CD4-positive, alpha-beta T cell (primary cell): ENCODE data around the gene DTNBP1. TPM values are rescaled to one million over a fixed set of nuclear protein-coding genes. Genes with fewer than 3 reads are reported as not detected.

Experiments used
- ATAC-seq: fragments of 200-7000 bp; cut with Tn5 transposase; one replicate; pipeline ENCODE4 v1.10.0; 2022; ENCODE audit warnings: mild to moderate bottlenecking; ENCODE audit not compliant: poor library complexity
- CTCF ChIA-PET: fragments of 350-600 bp; sonication (Branson Sonifier 250); formaldehyde crosslinking; loops from one replicate; lab custom pipeline; 2021; ENCODE audit warnings: antibody characterized with exemption, inconsistent platforms; lab: Charles Lee
- POLR2A ChIA-PET: fragments of 350-600 bp; sonication (Branson Sonifier 250); formaldehyde crosslinking; loops from one replicate; lab custom pipeline; 2021; ENCODE audit warnings: antibody characterized with exemption, inconsistent platforms; lab: Charles Lee
- DNase-seq, 14 experiments: peaks; one replicate each; pipeline ENCODE4 v3.0.0-alpha.2; 2013 to 2020; ENCODE audit warnings: mixed read lengths in 2 of 14
- H3K27ac ChIP-seq, 2 donors: one replicate each; pipeline versions ENCODE4 v1.5.1 to v1.7.0; 2013; ENCODE audit warnings: low read length in 2 of 2, low read depth in 1 of 2, mild to moderate bottlenecking in 1 of 2
- H3K27me3 ChIP-seq, 2 experiments: 1 replicate in 1 of 2; 2 replicates in 1 of 2; pipeline versions ENCODE4 v1.6.1 to v1.7.0; 2013; ENCODE audit warnings: low read length in 2 of 2, control low read depth in 1 of 2, mild to moderate bottlenecking in 1 of 2, moderate library complexity in 1 of 2; ENCODE audit not compliant: insufficient read depth in 2 of 2, control insufficient read depth in 1 of 2
- H3K36me3 ChIP-seq: one replicate; pipeline ENCODE4 v1.6.1; 2013; ENCODE audit warnings: low read length, control low read depth; ENCODE audit not compliant: insufficient read depth
- H3K4me1 ChIP-seq: one replicate; pipeline ENCODE4 v1.6.1; 2013; ENCODE audit warnings: low read length, control low read depth; ENCODE audit not compliant: insufficient read depth
- H3K4me3 ChIP-seq: one replicate; pipeline ENCODE4 v1.5.1; 2013; ENCODE audit warnings: mild to moderate bottlenecking, low read length, moderate library complexity
- H3K9me3 ChIP-seq, 2 experiments: 1 replicate in 1 of 2; 2 replicates in 1 of 2; pipeline versions ENCODE4 v1.6.1 to v1.7.0; 2013; ENCODE audit warnings: low read length in 2 of 2, mild to moderate bottlenecking in 2 of 2, control low read depth in 1 of 2, moderate library complexity in 1 of 2; ENCODE audit not compliant: control insufficient read depth in 1 of 2, insufficient read depth in 1 of 2
- H3K27ac Mint-ChIP-seq: one replicate; pipeline ENCODE4 v1.8.0; 2020; ENCODE audit warnings: mixed read lengths
- H3K27me3 Mint-ChIP-seq: one replicate; pipeline ENCODE4 v1.8.0; 2021; ENCODE audit warnings: mixed read lengths
- H3K36me3 Mint-ChIP-seq: one replicate; pipeline ENCODE4 v1.8.0; 2021; ENCODE audit warnings: low read depth, mixed read lengths
- H3K4me1 Mint-ChIP-seq: one replicate; pipeline ENCODE4 v1.8.0; 2021; ENCODE audit warnings: low read depth, mixed read lengths
- H3K4me3 Mint-ChIP-seq: one replicate; pipeline ENCODE4 v1.8.0; 2020; ENCODE audit warnings: mild to moderate bottlenecking, mixed read lengths
- H3K9me3 Mint-ChIP-seq: one replicate; pipeline ENCODE4 v1.8.0; 2020; ENCODE audit warnings: mixed read lengths
- intact Hi-C, 2 experiments: fragments of 100-400 bp; cut with DNase I in 1 of 2; cut with micrococcal nuclease in 1 of 2; formaldehyde crosslinking; loops; one replicate each; pipeline versions ENCODE4 v1.15.1 to v1.9.0; 2023 to 2025; cut with DNase I, micrococcal nuclease
- total RNA-seq, 174 experiments: library from RNA in 2 of 174; stranded (reverse) in 2 of 174; gene quantifications; one replicate each; pipeline ENCODE4 v1.2.3 and lab custom pipeline; 2021 to 2026
- TF ChIP-seq, protein P1 (sequence below): fragments of 200-600 bp; IDR thresholded peaks from one replicate; pipeline ENCODE4 v1.8.0; 2022; ENCODE audit warnings: antibody characterized with exemption, mild to moderate bottlenecking

DTNBP1 gene
- total RNA-seq, 2 experiments from 2014 or later = 14.5 to 14.7 TPM

GRCh38 chr6:15499591-15499990 is 163.2 kb downstream of the DTNBP1 start:
- ATAC-seq (no peak), DNase-seq (no peak)
- H3K36me3 ChIP-seq = peaks cover 80% of the 10 kb centered on the region
- no peaks in the 10 kb centered on the region for H3K9me3 ChIP-seq
- H3K4me1 ChIP-seq = no peaks in the 10 kb centered on the region
- ChIA-PET POLR2A (no interaction called here), CTCF (no interaction called here)
- Mint-ChIP-seq H3K9me3 (no peaks in the 10 kb centered on the region), H3K27me3 (no peaks in the 10 kb centered on the region), H3K36me3 (peaks cover 84% of the 10 kb centered on the region), H3K4me1 (no peaks in the 10 kb centered on the region), H3K4me3 (no peak overlapping the region), H3K27ac (peak overlapping the region; percentile 12)
- no peaks in the 10 kb centered on the region for H3K27me3 ChIP-seq
- H3K4me3 ChIP-seq = no peak overlapping the region
- intact Hi-C loops = no loop called here
- TF ChIP-seq, protein P1, sequence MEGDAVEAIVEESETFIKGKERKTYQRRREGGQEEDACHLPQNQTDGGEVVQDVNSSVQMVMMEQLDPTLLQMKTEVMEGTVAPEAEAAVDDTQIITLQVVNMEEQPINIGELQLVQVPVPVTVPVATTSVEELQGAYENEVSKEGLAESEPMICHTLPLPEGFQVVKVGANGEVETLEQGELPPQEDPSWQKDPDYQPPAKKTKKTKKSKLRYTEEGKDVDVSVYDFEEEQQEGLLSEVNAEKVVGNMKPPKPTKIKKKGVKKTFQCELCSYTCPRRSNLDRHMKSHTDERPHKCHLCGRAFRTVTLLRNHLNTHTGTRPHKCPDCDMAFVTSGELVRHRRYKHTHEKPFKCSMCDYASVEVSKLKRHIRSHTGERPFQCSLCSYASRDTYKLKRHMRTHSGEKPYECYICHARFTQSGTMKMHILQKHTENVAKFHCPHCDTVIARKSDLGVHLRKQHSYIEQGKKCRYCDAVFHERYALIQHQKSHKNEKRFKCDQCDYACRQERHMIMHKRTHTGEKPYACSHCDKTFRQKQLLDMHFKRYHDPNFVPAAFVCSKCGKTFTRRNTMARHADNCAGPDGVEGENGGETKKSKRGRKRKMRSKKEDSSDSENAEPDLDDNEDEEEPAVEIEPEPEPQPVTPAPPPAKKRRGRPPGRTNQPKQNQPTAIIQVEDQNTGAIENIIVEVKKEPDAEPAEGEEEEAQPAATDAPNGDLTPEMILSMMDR = no peak
- H3K27ac ChIP-seq = no peak overlapping the region

- ChIA-PET POLR2A (no interaction called here), CTCF (no interaction called here)
- ATAC-seq (no peak), DNase-seq (no peak)
- Mint-ChIP-seq H3K36me3 (peaks cover 80% of the 10 kb centered on the region), H3K27me3 (no peaks in the 10 kb centered on the region), H3K27ac (no peak overlapping the region), H3K4me1 (no peaks in the 10 kb centered on the region), H3K4me3 (no peak overlapping the region), H3K9me3 (no peaks in the 10 kb centered on the region)
- H3K27ac ChIP-seq = no peak overlapping the region
- peaks cover 75% of the 10 kb centered on the region for H3K36me3 ChIP-seq
- intact Hi-C loops = no loop called here
- no peaks in the 10 kb centered on the region for H3K9me3 ChIP-seq
- H3K4me1 ChIP-seq = no peaks in the 10 kb centered on the region
- no peak overlapping the region for H3K4me3 ChIP-seq
- no peaks in the 10 kb centered on the region for H3K27me3 ChIP-seq
- TF ChIP-seq, protein P1 = no peak
Observed at GRCh38 chr6:15499125-15499524, 163.7 kb downstream of the DTNBP1 start.

DNA sequence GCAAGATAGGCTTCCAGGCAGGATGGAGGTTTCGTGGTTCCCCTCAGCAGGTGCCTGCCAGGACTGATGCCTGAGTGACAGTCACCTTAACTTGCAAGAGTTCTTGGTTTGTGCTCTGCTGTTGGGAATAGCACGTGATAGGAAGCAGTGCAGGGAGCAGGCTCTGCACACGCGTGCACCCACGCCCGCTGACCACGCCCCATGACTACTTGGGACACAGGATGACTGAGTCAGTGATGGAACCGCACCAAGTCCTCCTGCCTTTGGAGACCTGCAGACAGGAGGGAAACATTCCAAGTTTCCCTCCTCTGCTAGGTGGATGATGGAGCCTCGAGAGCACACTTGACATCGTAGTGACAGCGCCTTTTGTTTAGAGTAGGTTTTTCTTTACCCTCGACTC is 164.2 kb downstream of the DTNBP1 start:
- ATAC-seq = no peak
- Mint-ChIP-seq H3K27me3 (no peaks in the 10 kb centered on the region), H3K27ac (no peak overlapping the region), H3K36me3 (peaks cover 81% of the 10 kb centered on the region), H3K9me3 (no peaks in the 10 kb centered on the region), H3K4me3 (no peak overlapping the region), H3K4me1 (no peaks in the 10 kb centered on the region)
- no peak for DNase-seq
- H3K36me3 ChIP-seq = peaks cover 70% of the 10 kb centered on the region
- TF ChIP-seq, protein P1 = no peak
- H3K9me3 ChIP-seq = no peaks in the 10 kb centered on the region
- no peak overlapping the region for H3K4me3 ChIP-seq
- no peaks in the 10 kb centered on the region for H3K27me3 ChIP-seq
- no peaks in the 10 kb centered on the region for H3K4me1 ChIP-seq
- H3K27ac ChIP-seq = no peak overlapping the region
- intact Hi-C loops = no loop called here
- ChIA-PET POLR2A (no interaction called here), CTCF (no interaction called here)
